ENCODE results near the gene ARL2BP.
A peak's percentile ranks its signal among the peaks of the same experiment; 100 is the strongest.

ARL2BP gene

GRCh38 chr16:57236022-57236350, 9.1 kb upstream of the ARL2BP start:
- no peak for DNase-seq

DNA sequence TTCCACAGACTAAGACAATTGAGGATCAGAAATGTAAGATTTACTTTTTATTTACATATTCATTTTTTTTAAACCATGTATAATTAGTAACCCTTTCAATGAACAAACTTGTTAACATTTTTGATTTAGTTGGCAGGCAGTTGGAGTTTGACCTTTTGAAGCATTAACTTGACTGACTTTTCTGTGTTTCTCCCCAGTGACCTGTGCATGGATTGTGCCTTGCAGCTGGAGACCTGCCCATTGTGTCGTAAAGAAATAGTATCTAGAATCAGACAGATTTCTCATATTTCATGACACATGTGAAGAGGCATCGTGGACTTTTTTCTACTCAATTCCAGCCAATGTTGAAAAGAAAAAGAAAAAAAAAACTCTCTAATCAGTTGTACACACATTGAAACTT, 6.4 kb upstream of the ARL2BP start:
- no peak for DNase-seq

GRCh38 chr16:57239107-57239506, 6.0 kb upstream of the ARL2BP start:
- no peak for DNase-seq

- no peak for DNase-seq
Measured at GRCh38 chr16:57240851-57241250, 4.2 kb upstream of the ARL2BP start.

DNA sequence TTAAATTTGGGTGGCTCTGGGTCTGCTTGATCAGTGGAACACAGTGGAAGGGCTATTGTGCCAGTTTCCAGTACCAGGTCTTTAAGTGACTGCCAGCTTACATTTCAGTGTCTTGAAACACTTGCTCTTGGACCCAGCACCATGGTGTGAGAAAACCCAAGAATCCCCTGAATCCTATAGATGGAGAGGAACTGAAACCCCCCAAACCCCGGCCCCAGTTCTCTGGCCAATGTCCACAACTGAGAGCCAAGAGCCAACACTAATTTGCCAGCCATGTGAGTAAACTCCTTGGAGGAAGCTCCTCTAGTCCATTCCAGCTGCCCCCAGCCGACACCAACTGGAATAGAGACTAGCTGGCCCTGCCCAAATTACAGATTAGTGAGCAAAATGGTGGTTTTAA, 2.4 kb upstream of the ARL2BP start:
- no peak for DNase-seq

DNA sequence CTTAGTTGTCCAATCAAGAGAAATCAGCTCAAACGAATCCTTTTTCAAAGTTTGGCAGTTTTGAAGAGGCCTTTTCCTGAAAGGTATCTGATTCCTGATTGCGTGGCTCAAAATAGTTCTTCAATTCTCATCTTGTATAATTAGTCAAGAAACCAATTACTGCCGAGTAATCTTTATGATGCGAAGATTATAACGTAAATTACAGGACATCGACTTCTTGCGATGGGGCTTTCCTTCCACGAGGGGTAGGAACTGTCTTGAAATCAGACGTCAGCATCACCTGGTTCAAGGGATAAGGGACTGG, 644 bp upstream of the ARL2BP start:
- no peak for DNase-seq

DNA sequence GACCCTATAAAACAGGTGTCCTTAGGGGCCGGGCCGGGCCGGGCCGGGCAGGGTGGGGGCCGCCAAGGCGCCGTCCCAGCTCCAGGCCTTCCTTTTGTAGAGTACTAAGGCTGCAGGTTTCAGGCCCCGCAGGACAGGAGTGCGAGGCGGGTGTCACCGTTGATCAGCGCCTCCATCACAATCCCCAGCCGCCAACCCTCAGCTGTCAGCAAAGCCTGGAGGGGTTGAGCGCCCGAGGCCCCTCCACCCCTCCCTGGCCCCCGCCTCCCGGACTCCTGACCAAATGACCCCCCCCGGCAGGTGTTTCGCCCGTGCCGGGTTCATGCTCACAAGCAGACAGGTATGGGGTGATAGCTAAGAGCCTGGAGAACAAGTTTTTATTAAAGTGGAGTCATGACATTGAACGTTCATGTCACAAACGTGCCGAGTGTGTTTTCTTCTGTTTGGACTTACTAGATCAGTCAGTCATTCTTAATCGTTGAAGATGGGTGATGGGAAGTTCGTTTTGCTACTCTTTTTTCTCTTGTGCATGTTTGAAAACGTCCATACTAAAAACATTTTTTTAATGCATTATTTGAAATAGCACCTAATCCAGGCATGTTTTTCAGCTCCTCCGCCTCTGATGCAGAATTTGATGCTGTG, 534 bp downstream of the ARL2BP start:
- no peak for DNase-seq

GRCh38 chr16:57251352-57251751, 6.3 kb downstream of the ARL2BP start:
- DNase-seq: no peak

- DNase-seq: no peak
Measured at GRCh38 chr16:57252148-57252721, 7.2 kb downstream of the ARL2BP start.

DNA sequence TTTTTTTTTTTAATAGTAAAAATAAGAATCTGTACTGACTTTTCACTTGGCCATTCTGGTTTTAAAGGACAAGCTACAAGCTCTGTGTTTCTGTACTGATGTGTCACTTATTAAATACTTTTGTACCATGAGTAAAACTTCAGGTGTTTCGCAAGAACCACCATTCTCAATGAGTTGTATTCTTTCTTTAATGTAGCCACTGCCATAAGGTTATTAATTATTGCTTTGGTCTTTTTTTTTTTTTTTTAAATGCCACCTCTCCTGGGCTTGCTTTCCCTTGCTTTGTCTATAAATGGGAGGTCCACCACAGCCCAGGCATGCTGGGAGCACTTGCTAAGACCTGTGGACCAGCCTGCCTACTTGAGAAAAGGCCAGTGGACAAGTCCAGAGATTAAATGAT, 8.4 kb downstream of the ARL2BP start:
- no peak for DNase-seq

GRCh38 chr16:57255686-57256415, 10.8 kb downstream of the ARL2BP start:
- no peak for DNase-seq

DNA sequence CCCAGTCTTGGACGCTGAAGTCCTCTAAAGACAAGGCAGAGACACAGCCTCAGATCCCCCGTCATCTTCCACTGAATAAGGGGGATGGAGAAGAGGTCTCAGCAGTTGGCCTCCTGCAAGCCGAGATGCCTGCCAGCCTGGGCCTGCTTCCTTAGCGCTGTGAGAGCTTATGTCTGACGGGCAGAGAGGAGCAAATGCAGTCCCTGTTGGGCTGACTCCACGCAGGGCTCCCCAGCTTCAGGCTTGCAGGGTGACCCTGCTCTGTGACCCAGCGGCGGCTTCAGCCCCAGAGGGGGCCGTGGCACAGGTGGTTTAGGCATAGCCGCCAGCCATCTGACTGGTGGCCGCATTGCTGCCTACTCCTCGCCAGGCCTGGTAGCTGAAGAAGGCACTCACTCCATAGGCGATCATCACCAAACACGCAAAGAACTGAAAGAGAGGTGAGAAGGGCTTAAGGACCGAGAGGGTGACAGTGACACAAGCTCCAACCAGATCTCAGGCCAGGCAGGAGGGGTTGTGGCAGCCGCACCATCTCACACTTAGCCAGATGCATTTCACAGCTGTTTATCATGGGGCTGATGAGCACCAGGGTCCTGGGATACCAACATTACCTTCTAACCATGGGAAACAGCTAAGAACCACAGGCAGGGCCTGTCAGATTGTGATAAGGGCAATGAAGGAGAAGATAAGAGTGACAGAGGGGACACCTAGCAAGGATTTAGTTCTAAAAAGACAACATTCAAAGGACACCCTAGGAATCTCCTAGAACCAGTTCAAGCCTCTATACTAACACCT, 11.7 kb downstream of the ARL2BP start:
- no peak for DNase-seq

- no peak for DNase-seq
Measured at GRCh38 chr16:57257455-57258070, 12.5 kb downstream of the ARL2BP start.

- DNase-seq: no peak
Measured at GRCh38 chr16:57258226-57258909, 13.3 kb downstream of the ARL2BP start.

- no peak for DNase-seq
Measured at GRCh38 chr16:57258910-57259475, 13.9 kb downstream of the ARL2BP start.

DNA sequence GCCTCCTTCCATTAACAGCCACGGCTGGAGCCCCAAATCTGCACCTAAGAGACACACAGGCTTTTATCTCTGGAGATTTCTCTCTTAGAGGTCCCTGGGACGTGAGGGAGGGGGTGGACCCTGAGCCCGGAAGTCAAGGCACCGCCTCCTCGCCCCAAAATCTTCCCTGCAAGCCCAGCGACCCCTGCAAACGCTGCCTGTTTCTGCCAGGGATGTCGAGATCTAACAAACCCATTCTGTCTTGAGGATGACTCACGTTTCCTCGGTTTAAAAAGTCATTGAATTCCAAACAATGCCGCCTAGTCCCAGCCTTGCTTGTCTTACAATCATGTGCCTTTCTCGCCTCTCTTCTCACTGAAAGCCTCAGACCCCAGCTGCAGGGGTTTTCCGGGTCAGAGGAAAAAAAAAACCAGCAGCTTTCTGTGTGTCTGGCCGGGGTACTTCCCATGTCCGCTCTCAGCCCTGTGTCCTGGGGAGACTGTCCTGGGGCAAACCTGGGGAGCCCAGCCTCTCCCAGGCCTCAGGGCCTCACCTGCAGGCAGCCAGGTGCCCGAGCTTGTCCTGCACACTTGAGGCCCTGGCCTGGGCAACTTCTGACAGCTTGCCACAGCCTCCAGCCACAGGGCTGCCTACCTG, 15.4 kb downstream of the ARL2BP start:
- peak; percentile 40 for DNase-seq

GRCh38 chr16:57261806-57262205, 16.7 kb downstream of the ARL2BP start:
- DNase-seq: no peak

DNA sequence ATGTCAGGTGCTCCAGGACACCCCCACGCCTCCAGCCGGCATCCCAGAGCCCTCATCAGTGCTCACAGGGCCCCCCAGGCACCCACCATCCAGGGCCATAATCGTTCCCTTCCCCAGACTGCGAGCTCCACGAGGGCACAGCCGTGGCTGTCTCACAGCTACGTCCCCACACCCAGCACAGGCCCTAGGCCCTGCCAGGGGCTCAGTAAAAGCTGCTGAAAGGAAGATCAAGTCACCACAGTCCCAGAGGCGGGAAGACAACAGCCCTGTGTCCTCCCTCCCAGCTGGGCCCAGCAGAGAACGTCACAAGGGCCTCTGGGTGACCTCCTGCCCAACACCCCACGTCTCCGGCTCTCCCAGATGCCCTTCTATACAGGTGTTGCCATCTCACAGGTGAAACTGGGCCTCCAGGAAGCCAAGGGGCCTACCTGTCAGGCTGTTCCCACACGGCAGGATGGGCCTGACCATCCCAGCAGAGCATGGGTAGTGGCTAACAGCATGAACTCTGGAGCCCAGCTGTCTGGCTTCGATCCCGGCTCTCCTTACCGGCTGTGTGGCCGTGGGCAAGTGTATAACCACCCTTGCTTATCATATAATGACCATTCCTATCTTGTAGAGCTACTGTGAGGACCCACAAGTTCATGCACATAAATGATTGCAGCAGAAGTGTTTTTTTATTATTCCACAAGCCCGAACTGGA, 17.9 kb downstream of the ARL2BP start:
- no peak for DNase-seq

- DNase-seq: no peak
Measured at GRCh38 chr16:57263541-57264351, 18.7 kb downstream of the ARL2BP start.

DNA sequence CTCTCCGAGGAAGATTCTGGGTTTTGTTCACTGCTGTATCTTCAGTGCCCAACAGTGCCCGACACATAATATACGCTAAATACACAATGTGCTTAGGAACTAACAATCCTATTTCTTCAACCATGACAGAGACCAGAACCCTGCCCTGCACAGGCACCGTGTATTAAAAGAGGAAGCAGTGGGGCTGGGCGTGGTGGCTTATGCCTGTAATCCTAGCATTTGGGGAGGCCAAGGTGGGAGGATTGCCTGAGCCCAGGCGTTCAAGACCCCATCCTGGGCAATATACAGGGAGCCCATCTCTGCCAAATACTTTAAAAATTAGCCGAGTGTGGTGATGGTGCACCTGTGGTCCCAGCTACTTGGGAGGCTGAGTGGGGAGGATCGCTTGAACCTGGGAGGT, 19.3 kb downstream of the ARL2BP start:
- DNase-seq: no peak
